ENCODE data around the gene RNASE11. TPM values are rescaled to one million over a fixed set of nuclear protein-coding genes. Genes with fewer than 3 reads are reported as not detected.
"Not testable (repeated sequence)": the region's sequence is repeated elsewhere in the genome, so short reads cannot be mapped to it uniquely, and the experiment has no call there.

Gene RNASE11
- polyA plus RNA-seq (ENCODE audit: insufficient read length in 3 of 3): not detected
- long read RNA-seq, donor 1: 0 reads
- long read RNA-seq, donor 2: 0 reads
- long read RNA-seq, donor 3: 0 reads
- long read RNA-seq, donor 4: 0 reads
- long read RNA-seq, donor 5: 0 reads
- long read RNA-seq, donor 6: 0 reads
- long read RNA-seq, donor 7: 0 reads
- long read RNA-seq, donor 8: 0 reads
- long read RNA-seq, donor 9: 0 reads
- long read RNA-seq, donor 10: 0 reads
- long read RNA-seq, donor 11: 0 reads
- long read RNA-seq, donor 12: 0 reads
- long read RNA-seq, donor 13: 0 reads
- long read RNA-seq, donor 14: 0 reads
- long read RNA-seq, donor 15: 0 reads
- long read RNA-seq, donor 16: 0 reads

- DNase-seq: no peak
Observed at GRCh38 chr14:20587489-20588154, at the start of gene RNASE11. Gene RNASE11, minus strand, starts transcription at chr14:20588001.

GRCh38 chr14:20632831-20633691 lies 45.3 kb upstream of the RNASE11 start:
- DNase-seq: no peak

- DNase-seq: no peak
Observed at GRCh38 chr14:20632448-20632830, 44.6 kb upstream of the RNASE11 start.

GRCh38 chr14:20631880-20632389 lies 44.1 kb upstream of the RNASE11 start:
- no peak for DNase-seq

- DNase-seq: no peak
Observed at GRCh38 chr14:20631023-20631879, 43.5 kb upstream of the RNASE11 start.

GRCh38 chr14:20630340-20631022 lies 42.7 kb upstream of the RNASE11 start:
- DNase-seq: no peak

GRCh38 chr14:20628063-20628854 lies 40.5 kb upstream of the RNASE11 start:
- DNase-seq: no peak

GRCh38 chr14:20627346-20628027 lies 39.7 kb upstream of the RNASE11 start:
- no peak for DNase-seq

- DNase-seq: no peak
Observed at GRCh38 chr14:20626274-20626673, 38.5 kb upstream of the RNASE11 start.

- DNase-seq: no peak
Observed at GRCh38 chr14:20624495-20625070, 36.8 kb upstream of the RNASE11 start.

GRCh38 chr14:20623798-20624197 lies 36.0 kb upstream of the RNASE11 start:
- DNase-seq: no peak

- no peak for DNase-seq
Observed at GRCh38 chr14:20622816-20623291, 35.1 kb upstream of the RNASE11 start.

GRCh38 chr14:20620798-20621478 lies 33.1 kb upstream of the RNASE11 start:
- DNase-seq: no peak

GRCh38 chr14:20619688-20620087 lies 31.9 kb upstream of the RNASE11 start:
- DNase-seq: not testable (repeated sequence)

- DNase-seq: no peak
Observed at GRCh38 chr14:20618271-20618749, 30.5 kb upstream of the RNASE11 start.

GRCh38 chr14:20617138-20618003 lies 29.6 kb upstream of the RNASE11 start:
- DNase-seq: no peak

GRCh38 chr14:20615996-20616395 lies 28.2 kb upstream of the RNASE11 start:
- no peak for DNase-seq
